NCI-H128 (cell line): ENCODE results near the gene KANK3.
"Not testable (repeated sequence)": the region's sequence is repeated elsewhere in the genome, so short reads cannot be mapped to it uniquely, and the experiment has no call there.

Experiments
- DNase-seq: peaks from one replicate; lab custom pipeline; 2025; ENCODE audit not compliant: unreplicated experiment; lab: John Stamatoyannopoulos, UW

KANK3 gene

DNA sequence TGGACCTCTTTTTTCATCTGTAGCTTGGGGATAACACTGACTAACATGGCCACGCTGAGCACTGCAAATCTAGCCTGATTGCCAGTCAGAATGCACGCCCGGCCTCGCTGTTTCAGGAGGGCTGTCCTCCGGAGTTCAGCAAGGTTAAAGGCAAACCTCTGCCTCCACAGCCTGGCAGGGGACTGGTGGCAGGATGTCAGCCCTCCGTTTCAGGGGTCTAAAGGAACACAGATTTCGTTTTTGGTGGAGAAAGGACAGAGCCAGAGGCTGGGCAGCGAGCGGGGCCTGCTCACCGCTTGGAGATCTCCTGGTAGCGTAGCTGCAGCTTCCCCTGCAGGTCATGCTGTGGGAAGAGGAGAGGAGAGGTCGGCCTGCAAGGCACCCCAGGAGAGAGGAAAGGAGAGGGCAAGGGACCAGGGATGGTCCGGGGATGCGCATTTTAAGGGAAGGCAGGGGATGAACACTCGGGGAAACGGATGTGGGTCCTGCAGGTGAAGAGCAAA lies 22.4 kb downstream of the KANK3 start:
- DNase-seq = no peak

DNA sequence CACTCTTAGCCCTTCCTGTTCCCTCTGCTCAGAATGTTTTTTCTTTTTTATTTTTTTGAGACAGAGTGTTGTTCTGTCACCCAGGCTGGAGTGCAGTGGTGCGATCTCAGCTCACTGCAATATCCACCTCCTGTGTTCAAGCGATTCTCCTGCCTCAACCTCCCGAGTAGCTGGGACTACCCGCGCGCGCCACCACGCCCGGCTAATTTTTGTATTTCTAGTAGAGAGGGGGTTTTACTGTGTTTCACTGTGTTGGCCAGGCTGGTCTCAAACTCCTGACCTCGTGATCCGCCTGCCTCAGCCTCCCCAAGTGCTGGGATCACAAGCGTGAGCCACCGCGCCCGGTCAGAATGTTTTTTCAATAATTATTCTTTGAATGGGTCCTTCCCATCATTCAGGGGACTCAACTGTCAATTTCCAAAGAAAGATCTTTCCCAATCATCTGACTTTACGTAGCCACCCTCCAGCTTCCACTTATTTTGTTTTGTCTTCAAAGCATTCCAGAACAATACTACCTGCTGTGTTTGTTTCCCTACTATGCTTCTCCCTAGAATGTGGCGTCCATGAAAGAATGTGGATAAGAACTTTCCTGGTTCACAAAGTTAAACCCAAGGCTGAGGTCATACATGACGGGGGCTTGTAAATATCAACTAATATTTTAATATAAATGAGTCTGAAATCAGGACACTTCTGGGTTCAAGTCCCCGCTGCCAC lies 23.1 kb downstream of the KANK3 start:
- DNase-seq = no peak

- not testable (repeated sequence) for DNase-seq
Measured at GRCh38 chr19:8318835-8319234, 24.2 kb downstream of the KANK3 start.

DNA sequence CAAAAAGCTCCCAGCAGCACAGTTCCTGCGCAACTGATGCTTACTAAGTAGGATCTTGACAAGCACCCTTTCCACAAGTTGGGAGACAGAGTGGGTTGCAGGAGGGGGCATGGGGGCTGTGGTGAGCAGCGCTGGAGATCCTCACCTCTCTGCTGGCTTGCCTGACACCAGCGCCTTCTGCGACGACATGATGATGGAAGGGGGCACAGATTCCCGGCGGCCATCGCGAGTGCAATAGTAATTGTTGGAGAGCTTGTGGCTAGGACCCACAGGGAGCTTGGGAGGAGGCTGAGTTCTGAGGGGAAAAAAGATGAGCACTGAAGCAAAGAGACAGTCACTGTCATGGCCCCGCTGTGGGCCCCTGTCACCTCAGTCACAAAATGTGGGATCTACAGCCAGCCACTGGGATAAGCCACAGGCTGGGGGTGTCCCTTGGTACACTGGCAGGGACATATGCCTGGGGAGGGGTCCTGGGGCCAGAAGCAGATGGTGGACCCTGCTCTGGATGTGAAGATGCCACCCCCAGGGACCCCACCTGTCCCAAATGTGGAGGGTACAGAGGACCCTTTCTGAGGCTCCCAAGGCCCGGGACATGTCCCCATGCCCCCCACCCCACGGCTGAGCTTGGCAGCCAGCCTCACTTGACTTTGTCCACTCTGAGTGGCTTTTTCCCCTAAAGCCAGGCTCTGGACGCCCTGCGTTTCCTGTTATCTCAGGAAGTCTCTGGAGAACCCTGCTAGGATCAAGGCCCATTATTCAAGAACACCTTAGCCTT lies 26.5 kb downstream of the KANK3 start:
- DNase-seq = no peak

DNA sequence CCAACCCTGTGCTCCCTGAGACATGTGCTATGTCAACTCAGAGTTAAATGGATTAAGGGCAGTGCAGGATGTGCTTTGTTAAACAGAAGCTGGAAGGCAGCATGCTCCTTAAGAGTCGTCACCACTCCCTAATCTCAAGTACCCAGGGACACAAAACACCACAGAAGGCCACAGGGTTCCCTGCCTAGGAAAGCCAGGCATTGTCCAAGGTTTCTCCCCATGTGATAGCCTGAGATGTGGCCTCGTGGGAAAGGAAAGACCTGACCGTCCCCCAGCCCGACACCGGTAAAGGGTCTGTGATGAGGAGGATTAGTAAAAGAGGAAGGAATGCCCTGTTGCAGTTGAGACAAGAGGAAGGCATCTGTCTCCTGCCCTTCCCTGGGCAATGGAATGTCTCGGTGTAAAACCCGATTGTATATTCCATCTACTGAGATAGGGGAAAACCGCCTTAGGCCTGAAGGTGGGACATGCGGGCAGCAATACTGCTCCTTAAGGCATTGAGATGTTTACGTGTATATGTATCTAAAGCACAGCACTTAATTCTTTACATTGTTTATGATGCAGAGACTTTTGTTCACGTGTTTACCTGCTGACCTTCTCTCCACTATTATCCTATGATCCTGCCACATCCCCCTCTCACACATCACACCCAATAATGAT lies 28.0 kb downstream of the KANK3 start:
- DNase-seq = not testable (repeated sequence)

GRCh38 chr19:8311461-8312260 lies 31.4 kb downstream of the KANK3 start:
- no peak for DNase-seq

DNA sequence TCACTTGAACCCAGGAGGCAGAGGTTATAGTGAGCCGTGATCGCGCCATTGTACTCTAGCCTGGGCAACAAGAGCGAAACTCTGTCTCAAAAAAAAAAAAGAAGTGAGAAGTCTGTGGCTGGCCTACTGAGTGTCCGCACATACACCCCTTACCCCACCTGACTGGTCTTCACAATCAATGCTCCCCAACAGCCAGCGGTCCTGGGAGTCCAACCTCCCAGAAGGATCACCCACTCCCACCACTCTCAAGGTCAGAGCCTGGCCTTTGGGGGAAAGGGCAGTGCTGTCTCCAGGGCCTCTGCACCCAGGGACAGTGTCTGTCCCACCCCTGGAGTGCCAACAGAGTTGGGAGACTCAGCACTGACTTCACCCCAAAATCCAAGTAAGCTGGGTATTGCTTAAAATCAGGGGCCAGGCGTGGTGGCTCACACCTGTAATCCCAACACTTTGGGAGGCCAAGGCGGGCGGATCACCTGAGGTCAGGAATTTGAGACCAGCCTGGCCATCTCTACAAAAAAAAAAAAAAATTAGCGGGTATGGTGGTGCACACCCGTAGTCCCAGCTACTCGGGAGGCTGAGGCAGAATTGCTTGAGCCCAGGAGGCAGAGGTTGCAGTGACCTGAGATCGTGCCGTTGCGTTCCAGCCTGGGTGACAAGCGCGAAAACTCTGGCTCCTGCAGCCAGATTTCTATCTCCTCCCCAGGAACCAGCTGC lies 32.6 kb downstream of the KANK3 start:
- no peak for DNase-seq

DNA sequence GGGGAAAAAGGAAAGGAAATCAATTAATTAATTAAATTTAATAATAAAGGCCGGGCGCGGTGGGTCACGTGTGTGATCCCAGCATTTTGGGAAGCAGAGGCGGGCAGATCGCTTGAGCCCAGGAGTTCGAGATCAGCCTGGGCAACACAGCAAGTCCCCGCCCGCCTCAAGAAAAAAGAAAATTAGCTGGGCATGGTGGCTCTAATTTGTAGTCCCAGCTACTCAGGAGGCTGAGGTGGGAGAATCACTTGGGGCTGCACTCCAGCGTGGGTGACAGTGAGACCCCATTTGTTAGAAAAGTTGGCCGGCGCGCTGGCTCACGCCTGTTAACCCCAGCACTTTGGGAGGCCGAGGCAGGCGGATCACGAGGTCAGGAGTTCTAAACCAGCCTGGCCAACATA lies 34.2 kb downstream of the KANK3 start:
- no peak for DNase-seq

DNA sequence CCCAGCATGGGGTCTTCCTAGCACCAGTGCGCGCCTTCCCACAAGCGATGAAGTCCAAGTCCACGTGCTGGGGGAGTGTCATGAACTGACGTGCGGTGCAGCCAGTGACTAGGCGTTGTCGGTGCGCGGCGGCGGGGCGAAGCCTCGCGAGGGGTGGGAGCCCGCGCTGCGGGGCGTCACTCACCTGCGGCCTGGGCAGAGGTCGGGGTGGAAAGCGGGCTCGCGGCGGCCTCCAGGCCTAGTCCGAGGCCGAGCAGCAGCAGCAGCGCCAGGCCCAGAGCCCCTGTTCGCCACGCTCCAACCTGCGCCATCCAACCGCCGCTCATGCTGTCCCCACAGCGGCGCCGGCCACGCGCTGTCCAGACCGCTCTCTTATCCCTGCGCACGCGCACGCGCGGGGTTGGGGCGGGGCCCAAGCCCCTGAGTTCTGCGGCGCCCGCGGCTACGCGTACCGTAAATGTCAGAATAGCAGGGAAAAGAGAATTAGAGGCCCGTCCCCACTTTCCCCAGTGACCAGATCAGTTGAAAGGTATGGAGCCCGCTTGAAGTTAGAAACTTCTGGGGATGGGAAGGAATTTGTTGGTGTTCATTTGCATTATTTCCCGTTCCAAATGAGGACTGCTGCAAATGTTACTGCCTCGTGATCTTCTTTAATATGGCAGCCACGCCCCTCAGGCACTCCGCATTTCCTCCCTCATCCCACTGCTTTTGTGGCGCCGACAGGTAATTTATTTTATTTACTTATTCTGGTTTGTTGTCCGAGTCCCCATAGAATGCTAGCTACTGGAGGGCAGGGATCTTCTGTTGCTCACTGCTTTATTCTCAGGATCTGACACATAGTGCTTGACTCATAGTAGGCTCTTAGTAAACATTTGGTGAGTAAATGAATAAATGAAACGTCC lies 34.8 kb downstream of the KANK3 start, which contains the start of gene CD320:
CD320 (minus strand) TSS at position 394 of the 902 bp plus-strand sequence; CDS start at position 326, 68 bp downstream.
- peak; percentile 70 for DNase-seq

- DNase-seq = no peak
Measured at GRCh38 chr19:8307400-8307964, 35.6 kb downstream of the KANK3 start.

DNA sequence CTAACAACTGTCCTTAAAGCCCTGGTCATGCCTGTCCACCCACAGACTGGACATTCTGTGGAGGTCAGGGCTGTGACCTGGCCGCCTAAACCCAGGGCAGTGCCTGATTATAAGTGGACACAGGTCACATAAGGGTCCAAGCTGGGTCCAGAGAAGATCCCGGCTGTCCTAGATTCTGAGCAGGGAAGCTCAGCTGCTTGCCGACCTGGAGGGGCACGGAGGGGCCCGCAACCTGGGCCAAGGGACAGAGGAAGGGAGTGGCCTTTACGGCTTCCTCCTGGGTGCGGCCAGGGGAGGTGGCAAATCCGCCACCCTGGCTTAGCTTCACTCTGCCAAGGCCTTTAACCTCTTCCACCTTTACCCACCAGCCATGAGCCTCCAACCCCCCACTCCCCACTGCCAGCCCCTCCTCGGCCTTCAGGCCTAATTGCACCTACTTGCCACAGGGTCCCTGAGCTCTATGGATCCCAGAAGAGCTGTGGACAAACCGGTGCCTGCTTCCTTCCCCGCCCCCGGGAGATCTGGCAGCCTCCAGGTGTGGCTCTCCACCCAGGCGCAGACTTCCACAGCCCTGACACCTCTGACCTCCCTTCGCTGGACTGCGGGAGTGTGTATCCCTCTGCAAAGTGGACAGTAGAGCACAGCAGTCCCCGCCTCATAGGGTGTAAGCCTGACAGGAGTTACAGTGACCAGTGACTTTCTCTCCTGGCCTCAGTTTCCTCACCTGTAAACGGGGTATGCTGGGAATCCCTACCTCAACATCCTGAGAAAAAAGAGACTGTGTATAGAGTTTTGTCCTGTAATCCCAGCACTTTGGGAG lies 36.6 kb downstream of the KANK3 start:
- no peak for DNase-seq

DNA sequence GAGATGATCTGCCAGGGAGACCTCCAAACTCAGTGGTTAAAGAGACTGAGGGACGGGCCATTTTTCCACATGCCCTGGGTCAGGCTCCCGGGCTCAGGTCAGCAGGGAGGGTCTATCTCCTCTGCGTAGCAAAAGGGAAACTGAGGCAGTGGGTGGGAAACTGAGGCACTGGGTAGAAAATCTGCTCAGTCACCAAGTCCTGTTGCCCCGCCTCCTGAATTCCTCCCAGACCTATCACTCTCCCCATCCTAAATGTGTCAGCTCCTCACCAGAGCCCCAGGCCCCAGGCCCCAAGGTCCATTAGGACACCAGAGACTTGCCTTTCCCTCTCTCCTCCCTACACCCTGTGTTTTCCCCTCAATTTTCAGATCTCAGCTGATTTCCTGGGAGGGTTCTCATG lies 37.3 kb downstream of the KANK3 start:
- DNase-seq = no peak

GRCh38 chr19:8304841-8305621 lies 38.0 kb downstream of the KANK3 start:
- DNase-seq = no peak

DNA sequence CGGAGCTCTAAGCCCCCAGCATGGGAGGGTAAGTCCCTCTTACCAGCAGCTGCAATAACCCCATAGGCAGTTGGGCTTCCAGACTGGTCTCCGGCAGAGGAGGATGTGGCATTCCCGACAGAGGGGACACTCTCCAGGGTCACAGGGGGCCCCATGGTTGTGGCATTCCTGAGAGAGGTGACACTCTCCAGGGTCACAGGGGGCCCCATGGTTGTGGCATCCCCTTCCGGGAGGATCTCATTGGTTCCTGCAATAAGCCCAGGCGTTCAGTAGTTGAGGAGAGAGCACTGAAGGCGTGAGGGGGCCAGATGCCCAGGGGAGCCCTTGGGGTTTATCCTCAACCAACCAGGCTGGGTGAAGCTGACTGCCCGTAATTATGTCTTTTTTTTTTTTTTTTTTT lies 40.3 kb downstream of the KANK3 start:
- DNase-seq = no peak

- DNase-seq = no peak
Measured at GRCh38 chr19:8302357-8302691, 40.7 kb downstream of the KANK3 start.

- DNase-seq = not testable (repeated sequence)
Measured at GRCh38 chr19:8291337-8291736, 51.7 kb downstream of the KANK3 start.

DNA sequence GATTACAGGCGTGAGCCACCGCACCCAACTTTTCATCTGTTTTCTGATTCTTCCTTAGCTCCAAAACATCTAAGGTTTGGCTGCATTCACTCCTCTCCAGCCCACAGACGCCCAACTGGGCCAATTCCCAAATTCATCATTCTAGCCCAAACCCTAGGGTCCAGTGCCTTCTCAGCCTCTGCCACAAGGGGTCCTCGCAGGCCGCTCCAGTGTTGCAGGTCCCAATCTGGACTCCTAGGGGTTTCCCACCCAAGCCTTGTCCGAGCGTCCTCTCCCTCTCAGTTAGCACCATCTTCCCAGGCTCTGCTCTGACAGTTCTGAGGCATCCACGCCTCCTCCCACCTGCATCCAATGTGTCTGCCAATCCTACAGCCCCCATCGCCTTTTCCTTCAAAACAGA lies 66.6 kb downstream of the KANK3 start:
- not testable (repeated sequence) for DNase-seq
